ENCODE measurements around the gene MYRFL.
"Not testable (repeated sequence)": the region's sequence is repeated elsewhere in the genome, so short reads cannot be mapped to it uniquely, and the experiment has no call there.

Gene MYRFL

GRCh38 chr12:69824966-69825560 is at the start of gene MYRFL:
MYRFL (plus strand) TSS chr12:69825227; CDS start chr12:69825518, 291 bp downstream.
- DNase-seq = no peak

- no peak for DNase-seq
Measured at GRCh38 chr12:69779928-69780327, 45.1 kb upstream of the MYRFL start.

GRCh38 chr12:69783365-69783764 is 41.7 kb upstream of the MYRFL start:
- DNase-seq = no peak

GRCh38 chr12:69789351-69789750 is 35.7 kb upstream of the MYRFL start:
- DNase-seq = no peak

- no peak for DNase-seq
Measured at GRCh38 chr12:69792533-69792932, 32.5 kb upstream of the MYRFL start.

- DNase-seq = not testable (repeated sequence)
Measured at GRCh38 chr12:69807101-69807897, 17.7 kb upstream of the MYRFL start.

GRCh38 chr12:69810870-69811498 is 14.0 kb upstream of the MYRFL start:
- no peak for DNase-seq

GRCh38 chr12:69816082-69816481 is 8.9 kb upstream of the MYRFL start:
- no peak for DNase-seq

- no peak for DNase-seq
Measured at GRCh38 chr12:69821032-69821455, 4.0 kb upstream of the MYRFL start.

GRCh38 chr12:69821456-69822159 is 3.4 kb upstream of the MYRFL start:
- no peak for DNase-seq

GRCh38 chr12:69822201-69822860 is 2.7 kb upstream of the MYRFL start:
- DNase-seq = no peak

GRCh38 chr12:69824028-69824427 is 999 bp upstream of the MYRFL start:
- DNase-seq = no peak

- DNase-seq = no peak
Measured at GRCh38 chr12:69828897-69829296, 3.9 kb downstream of the MYRFL start.

GRCh38 chr12:69833696-69834095 is 8.7 kb downstream of the MYRFL start:
- no peak for DNase-seq

- no peak for DNase-seq
Measured at GRCh38 chr12:69834147-69834546, 9.1 kb downstream of the MYRFL start.

GRCh38 chr12:69834576-69834975 is 9.5 kb downstream of the MYRFL start:
- no peak for DNase-seq

- no peak for DNase-seq
Measured at GRCh38 chr12:69835081-69835480, 10.1 kb downstream of the MYRFL start.

GRCh38 chr12:69836015-69836414 is 11.0 kb downstream of the MYRFL start:
- no peak for DNase-seq

GRCh38 chr12:69837191-69837590 is 12.2 kb downstream of the MYRFL start:
- no peak for DNase-seq

GRCh38 chr12:69837657-69838415 is 12.8 kb downstream of the MYRFL start:
- no peak for DNase-seq

GRCh38 chr12:69840727-69841126 is 15.7 kb downstream of the MYRFL start:
- DNase-seq = no peak

GRCh38 chr12:69843608-69844007 is 18.6 kb downstream of the MYRFL start:
- no peak for DNase-seq

Measured in RPMI8226 (cell line).